ENCODE measurements around the gene HS2ST1. TPM values are rescaled to one million over a fixed set of nuclear protein-coding genes. Genes with fewer than 3 reads are reported as not detected.
"Not testable (repeated sequence)": the region's sequence is repeated elsewhere in the genome, so short reads cannot be mapped to it uniquely, and the experiment has no call there.

HS2ST1 gene
- polyA plus RNA-seq, 1 experiment, result 22.4 TPM

GRCh38 chr1:87061742-87062156, 147.3 kb downstream of the HS2ST1 start:
- peak; percentile 36 for DNase-seq (ENCODE audit: low read depth, low spot score)
- Histone ChIP-seq H3K27ac (ENCODE audit: low read depth, low read length) (no peak overlapping the region), H3K4me3 (ENCODE audit: low read depth, low read length) (no peak overlapping the region), H3K27me3 (ENCODE audit: control insufficient read depth, insufficient read depth, low read length) (no peaks in the 10 kb centered on the region), H3K9me3 (ENCODE audit: control insufficient read depth, insufficient read depth, low read length) (peaks cover 3% of the 10 kb centered on the region; the same call in 1 of the 2 replicates)
- ChIA-PET POLR2A (no interaction called here), CTCF (no interaction called here)
- no peak for TF ChIP-seq CTCF (IDR thresholded peaks at IDR 0.05; ENCODE audit: low read depth, low read length)

- DNase-seq (ENCODE audit: low read depth, low spot score), result no peak
- Histone ChIP-seq H3K4me3 (ENCODE audit: low read depth, low read length) (no peak overlapping the region), H3K27me3 (ENCODE audit: control insufficient read depth, insufficient read depth, low read length) (no peaks in the 10 kb centered on the region), H3K27ac (ENCODE audit: low read depth, low read length) (no peak overlapping the region), H3K9me3 (ENCODE audit: control insufficient read depth, insufficient read depth, low read length) (peaks cover 3% of the 10 kb centered on the region; the same call in 1 of the 2 replicates)
- ChIA-PET CTCF (interaction anchor here (1.1 to 1.3 kb wide), 2 partner anchors 21 to 282 kb away, joined by 4 to 6 read pairs; no protein-coding TSS in a partner anchor), POLR2A (no interaction called here)
- TF ChIP-seq CTCF (IDR thresholded peaks at IDR 0.05; ENCODE audit: low read depth, low read length), result no peak
Measured at GRCh38 chr1:87062687-87063086, 148.3 kb downstream of the HS2ST1 start.

- no peak overlapping the region for H3K27ac ChIP-seq (ENCODE audit: low read depth, low read length)
- ChIA-PET CTCF (no interaction called here), POLR2A (no interaction called here)
- TF ChIP-seq CTCF (IDR thresholded peaks at IDR 0.05; ENCODE audit: low read depth, low read length), result no peak
- H3K4me3 ChIP-seq (ENCODE audit: low read depth, low read length), result no peak overlapping the region
- DNase-seq (ENCODE audit: low read depth, low spot score), result no peak
- peaks cover 3% of the 10 kb centered on the region; the same call in 1 of the 2 replicates for H3K9me3 ChIP-seq (ENCODE audit: control insufficient read depth, insufficient read depth, low read length)
- H3K27me3 ChIP-seq (ENCODE audit: control insufficient read depth, insufficient read depth, low read length), result no peaks in the 10 kb centered on the region
Measured at GRCh38 chr1:87064309-87064708, 149.9 kb downstream of the HS2ST1 start.

GRCh38 chr1:87064986-87065385, 150.6 kb downstream of the HS2ST1 start:
- no peak for DNase-seq (ENCODE audit: low read depth, low spot score)
- peaks cover 3% of the 10 kb centered on the region; the same call in 1 of the 2 replicates for H3K9me3 ChIP-seq (ENCODE audit: control insufficient read depth, insufficient read depth, low read length)
- no peaks in the 10 kb centered on the region for H3K27me3 ChIP-seq (ENCODE audit: control insufficient read depth, insufficient read depth, low read length)
- POLR2A ChIA-PET, result no interaction called here
- H3K4me3 ChIP-seq (ENCODE audit: low read depth, low read length), result no peak overlapping the region
- CTCF ChIA-PET, result interaction anchor here (0.8 to 1.1 kb wide), 2 partner anchors 19 to 41 kb away, joined by 3 read pairs; no protein-coding TSS in a partner anchor
- TF ChIP-seq CTCF (IDR thresholded peaks at IDR 0.05; ENCODE audit: low read depth, low read length), result no peak
- H3K27ac ChIP-seq (ENCODE audit: low read depth, low read length), result no peak overlapping the region

GRCh38 chr1:87066708-87067107, 152.3 kb downstream of the HS2ST1 start:
- CTCF ChIA-PET; POLR2A ChIA-PET; DNase-seq (ENCODE audit: low read depth, low spot score); H3K27ac ChIP-seq (ENCODE audit: low read depth, low read length); H3K4me3 ChIP-seq (ENCODE audit: low read depth, low read length); H3K27me3 ChIP-seq (ENCODE audit: control insufficient read depth, insufficient read depth, low read length); H3K9me3 ChIP-seq (ENCODE audit: control insufficient read depth, insufficient read depth, low read length): not testable (repeated sequence)

GRCh38 chr1:87072411-87072810, 158.0 kb downstream of the HS2ST1 start:
- Histone ChIP-seq H3K27me3 (ENCODE audit: control insufficient read depth, insufficient read depth, low read length) (no peaks in the 10 kb centered on the region), H3K4me3 (ENCODE audit: low read depth, low read length) (no peak overlapping the region), H3K9me3 (ENCODE audit: control insufficient read depth, insufficient read depth, low read length) (no peaks in the 10 kb centered on the region), H3K27ac (ENCODE audit: low read depth, low read length) (no peak overlapping the region)
- TF ChIP-seq CTCF (IDR thresholded peaks at IDR 0.05; ENCODE audit: low read depth, low read length), result no peak
- CTCF ChIA-PET, result no interaction called here
- no peak for DNase-seq (ENCODE audit: low read depth, low spot score)
- POLR2A ChIA-PET, result no interaction called here

Data from AG04450 (cell line).